HPDE6-E6E7 (cell line): ENCODE data around the gene MAN1C1.

ENCODE experiments used
- DNase-seq: peaks from one replicate; pipeline ENCODE4 v3.0.0; 2011; ENCODE audit warnings: missing footprints; ENCODE audit errors: extremely low spot score

The MAN1C1 gene

DNA sequence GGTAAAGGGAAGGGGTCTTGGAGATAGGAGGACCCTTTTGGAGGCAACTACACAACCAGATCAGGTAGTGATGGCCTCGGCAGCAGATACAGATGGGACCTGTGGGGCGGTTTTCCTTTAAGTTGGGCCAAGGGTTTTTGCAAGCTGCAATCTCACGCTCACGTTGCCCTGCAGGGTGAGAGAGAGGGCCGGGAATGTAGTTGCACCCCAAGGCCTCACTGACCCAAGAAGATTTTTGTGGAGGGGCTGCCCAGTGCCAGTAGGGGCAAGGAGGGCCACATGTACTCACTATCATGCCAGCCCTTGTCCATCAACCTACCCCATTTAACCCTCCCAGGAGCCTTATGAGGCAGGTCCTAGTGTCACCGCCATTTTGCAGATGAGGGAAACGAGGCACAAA lies 125.7 kb downstream of the MAN1C1 start:
- DNase-seq, result no peak

DNA sequence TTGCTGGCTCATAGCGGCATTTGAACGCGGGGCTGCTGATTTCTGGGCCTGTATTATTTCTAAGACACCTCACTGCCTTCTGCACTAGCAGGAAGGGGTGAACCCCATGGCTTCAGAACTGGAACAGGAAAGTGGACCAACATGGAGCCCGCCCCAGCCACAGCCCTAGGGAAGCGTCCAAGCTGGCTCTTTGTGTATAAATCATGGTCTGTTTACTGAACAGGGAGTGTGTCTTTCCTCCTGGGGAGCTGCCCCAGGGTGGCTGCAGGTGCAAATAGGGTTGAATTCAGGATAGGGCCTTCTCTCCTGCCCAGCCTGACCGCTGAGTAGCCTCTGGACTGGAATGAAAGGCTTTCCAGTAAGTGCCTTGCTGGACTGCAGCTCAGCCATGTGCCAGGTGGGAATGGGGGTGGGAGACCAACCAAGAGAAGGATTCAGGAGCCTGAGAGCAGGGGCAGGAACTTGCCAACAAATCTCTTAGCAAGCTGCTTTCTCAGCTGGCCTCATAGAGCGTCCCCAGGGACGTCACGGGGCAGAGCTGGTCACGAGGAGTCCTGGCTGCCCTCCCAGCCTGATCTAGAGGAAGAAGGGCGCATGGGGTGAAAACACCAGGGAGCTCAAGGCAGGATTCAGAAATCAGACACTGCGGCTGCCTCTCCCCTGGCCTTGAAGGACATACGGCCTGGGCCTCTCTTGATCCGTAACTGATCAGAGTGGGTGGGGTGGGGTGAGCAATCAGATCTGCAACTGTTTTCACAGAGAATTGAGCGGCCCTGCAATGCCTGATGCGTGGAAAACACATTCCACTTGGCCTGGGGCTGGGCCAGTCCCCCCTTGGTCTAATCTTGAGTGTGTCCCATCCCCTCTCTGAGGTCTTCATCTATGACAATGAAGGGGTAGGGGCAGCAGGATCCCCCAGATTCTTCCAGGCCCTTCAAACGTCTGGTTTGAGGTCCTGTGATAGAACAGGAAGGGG lies 126.9 kb downstream of the MAN1C1 start:
- DNase-seq, result no peak

- DNase-seq, result peak; percentile 70
Measured at GRCh38 chr1:25744140-25744581, 127.6 kb downstream of the MAN1C1 start.

DNA sequence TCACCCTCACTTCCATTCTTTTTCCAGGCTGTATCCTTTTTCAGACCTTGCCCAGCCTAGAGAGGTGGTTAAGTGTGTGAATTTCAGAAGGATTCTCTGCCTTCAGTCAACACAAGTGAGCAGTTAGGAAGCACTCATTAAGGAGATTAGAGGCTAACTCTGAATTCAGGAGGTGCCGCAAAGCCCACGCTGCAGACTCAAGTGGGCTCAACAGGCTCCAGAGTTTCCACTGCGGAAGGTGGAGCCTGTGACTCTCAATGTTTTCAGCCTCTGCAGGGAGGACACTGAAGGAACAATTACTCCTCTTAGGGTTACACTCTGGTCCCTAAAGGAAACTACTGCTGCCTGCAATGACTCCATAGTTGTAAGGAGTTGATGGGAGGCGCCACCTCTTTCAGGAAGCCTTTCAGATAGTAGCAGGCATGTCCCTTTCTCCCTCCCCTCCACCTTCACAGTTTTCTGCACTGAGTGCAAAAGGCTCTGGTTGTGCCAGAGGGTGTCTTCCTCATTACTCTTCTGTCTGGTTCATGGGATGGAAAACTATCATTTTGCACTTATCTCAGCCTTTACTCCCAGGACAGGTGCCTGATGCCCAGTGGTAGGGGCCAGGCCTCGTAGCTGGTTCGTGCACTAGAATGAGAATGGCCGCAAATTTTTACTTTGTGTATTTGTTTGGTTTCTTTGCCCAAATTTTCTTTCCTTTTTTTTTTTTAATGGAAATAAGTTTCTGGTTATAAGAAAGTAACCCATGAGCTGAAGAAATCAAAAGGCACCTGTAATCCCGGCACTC lies 128.2 kb downstream of the MAN1C1 start:
- DNase-seq, result no peak

DNA sequence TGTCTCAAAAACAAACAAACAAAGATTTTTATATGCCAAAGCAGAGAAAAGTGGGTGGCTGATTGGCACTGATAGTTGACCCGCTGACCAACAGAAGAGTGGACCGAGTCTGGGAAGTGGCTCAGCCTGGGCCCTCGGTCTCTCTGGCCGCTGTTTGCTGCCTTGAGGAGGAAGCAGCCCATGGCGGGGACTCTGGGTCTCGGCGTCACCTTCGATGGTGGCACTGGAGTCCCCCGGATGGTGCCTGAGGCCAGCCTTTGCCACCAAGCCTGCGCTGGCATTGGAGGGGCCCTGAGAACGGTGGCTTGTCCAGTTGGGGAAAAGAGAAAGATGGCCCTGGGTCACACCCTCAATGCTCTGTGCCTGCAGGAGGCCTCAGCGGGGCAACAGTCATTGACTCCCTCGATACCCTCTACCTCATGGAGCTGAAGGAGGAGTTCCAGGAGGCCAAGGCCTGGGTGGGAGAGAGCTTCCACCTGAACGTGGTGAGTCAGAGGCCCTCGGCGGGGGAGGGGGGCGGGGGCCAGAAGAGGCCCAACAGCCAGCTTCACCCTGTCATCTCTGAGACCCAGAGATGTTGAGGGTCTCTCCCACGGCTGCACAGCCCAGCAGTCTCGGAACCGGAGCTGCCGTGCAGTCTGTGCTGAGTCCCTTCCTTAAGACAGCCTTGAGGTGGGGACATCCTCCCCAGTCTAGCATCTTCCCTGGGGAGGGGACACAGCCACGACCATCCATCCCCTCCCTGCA lies 129.9 kb downstream of the MAN1C1 start:
- no peak for DNase-seq

DNA sequence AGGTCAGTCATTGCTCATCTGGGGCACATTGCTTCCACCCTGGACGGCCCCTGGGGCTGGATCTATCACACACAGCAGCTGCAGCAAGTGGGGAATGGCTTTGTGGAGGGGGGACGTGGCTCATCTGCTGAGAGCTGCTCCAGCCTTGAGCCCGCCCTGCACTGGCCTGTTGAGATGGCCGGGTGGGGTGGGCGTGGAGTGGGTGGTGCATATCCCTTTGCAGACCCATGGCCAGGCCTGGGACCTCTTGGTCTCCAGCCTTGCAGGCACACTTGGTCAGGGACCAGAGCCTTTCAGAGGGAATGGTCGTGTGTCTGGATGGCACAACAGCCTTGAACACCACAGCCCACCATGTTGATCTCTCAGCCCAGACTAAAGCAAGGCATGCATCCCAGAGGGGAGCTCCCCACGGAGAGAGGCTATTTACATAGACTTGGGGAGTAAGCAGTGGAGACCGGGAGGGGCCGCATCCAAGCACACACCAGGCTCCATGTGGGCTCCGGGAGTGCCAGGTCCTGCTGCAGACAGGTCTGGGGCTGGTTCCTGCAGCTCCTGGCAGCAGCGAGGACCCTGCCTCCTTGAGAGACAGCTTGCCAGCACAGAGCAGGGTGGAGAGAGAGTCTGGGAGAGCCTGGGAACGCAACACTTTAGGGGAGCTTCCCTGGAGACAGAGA lies 130.6 kb downstream of the MAN1C1 start:
- no peak for DNase-seq

GRCh38 chr1:25748531-25749205 lies 132.1 kb downstream of the MAN1C1 start:
- DNase-seq, result peak; percentile 25

GRCh38 chr1:25750923-25751605 lies 134.5 kb downstream of the MAN1C1 start:
- no peak for DNase-seq

GRCh38 chr1:25754470-25755181 lies 138.0 kb downstream of the MAN1C1 start:
- no peak for DNase-seq

DNA sequence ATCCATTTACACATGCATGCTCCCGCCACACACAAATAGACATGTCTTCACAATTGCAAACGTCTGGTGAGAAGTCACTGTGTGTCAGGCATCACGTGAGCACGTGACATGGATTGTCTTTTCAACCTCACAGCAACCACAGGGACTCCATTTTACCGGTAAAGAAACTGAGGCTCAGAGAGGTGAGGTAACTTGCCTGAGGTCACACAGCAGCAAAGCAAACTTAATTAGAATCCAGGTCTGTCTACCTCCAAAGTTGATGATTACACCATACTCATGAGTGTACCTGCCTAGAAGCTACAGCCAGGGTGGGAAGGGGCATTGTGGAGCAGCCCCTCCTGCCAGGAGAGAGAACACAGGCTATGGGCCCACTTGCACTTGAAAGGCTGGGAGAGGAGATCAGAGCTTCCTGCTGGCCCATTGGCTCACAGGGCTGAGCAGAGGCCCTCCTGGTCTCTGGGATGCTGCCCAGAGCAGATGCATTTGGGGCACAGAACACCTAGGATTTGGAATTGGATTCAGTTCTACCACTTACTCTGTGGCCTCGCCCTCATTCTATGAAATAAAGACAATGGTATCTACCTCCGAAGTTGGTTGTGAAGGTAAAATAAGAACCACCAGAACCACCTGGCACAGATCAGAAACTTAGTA lies 139.0 kb downstream of the MAN1C1 start:
- no peak for DNase-seq

DNA sequence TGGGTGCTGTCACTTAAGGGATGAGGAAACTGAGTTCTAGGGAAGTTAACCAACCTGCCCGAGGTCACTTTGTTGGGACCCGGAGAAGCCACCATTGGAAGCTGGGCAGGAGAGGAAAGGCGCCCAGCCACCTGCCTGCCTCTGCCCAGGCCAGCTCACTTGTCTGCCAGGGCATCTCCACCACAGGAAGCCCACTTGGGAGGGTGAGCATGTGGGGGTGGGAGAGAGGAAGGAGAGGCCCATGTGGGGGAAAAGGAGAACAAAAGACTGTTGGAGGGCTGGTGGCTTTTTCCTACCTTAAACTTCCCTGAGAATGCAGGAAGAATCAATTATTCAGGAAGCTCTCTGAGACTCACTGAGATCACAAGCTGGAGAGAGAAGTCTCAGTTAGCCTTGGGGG lies 139.6 kb downstream of the MAN1C1 start:
- DNase-seq, result no peak

DNA sequence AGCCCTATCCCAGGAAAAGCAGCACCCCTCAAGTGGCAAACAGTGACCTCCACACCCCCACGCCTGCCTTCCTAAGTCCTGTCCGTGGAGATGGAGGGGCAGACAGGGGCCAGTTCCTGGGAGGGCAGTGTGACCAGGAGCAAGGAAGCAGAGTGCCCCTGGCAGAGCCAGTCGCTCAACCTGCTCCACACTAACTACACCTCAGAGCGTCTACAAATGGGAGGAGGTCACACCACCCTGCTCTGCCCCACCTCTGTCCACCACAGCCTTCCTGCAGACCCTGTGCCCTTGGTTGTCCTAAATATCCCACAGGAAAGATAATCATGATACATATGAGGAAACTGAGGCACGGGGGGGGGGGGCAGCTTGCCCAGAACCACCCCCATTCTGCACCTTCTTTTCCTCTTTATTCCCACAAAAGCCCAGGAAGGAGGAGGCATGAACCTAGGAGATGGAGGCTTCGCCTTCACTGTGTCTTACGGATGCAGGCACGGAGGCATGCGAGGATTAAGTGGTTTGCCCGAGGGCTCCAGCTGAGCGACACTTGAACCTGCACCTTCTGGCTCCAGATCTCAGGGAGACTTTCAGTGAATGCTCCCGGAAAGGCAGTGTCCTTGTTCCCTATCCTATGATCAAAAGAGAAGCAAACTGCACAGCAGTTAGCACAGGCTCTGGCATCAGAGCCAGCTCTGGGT lies 140.7 kb downstream of the MAN1C1 start:
- no peak for DNase-seq

- DNase-seq, result no peak
Measured at GRCh38 chr1:25757846-25758185, 141.2 kb downstream of the MAN1C1 start.

DNA sequence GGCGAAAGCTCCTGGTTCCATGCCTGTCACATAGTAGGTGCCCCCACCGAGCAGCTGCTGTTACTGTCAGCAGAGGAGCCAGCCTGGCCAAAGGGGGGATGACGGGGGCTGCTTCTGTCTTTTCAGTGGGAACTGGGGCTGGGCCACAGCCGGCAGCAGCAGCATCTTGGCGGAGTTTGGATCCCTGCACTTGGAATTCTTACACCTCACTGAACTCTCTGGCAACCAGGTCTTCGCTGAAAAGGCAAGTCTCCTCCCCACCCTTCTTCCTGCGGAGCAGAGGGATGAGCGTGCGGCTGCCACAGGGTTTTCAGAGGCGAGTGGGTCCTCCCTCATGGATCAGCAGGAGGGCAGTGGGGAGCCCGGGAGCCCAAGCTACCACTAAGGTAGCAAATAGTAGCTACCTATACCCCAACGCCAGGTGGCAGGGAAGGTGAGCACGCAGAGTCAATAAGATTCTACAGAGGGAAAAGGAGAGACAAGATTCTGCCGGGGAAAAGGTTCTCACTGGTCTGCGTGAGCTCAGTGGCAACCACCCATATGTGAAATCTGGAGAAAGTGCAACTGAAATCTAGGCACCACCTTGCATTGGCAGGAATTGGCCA lies 142.0 kb downstream of the MAN1C1 start:
- DNase-seq, result no peak

- no peak for DNase-seq
Measured at GRCh38 chr1:25760122-25760719, 143.6 kb downstream of the MAN1C1 start.

- no peak for DNase-seq
Measured at GRCh38 chr1:25760871-25761270, 144.3 kb downstream of the MAN1C1 start.

DNA sequence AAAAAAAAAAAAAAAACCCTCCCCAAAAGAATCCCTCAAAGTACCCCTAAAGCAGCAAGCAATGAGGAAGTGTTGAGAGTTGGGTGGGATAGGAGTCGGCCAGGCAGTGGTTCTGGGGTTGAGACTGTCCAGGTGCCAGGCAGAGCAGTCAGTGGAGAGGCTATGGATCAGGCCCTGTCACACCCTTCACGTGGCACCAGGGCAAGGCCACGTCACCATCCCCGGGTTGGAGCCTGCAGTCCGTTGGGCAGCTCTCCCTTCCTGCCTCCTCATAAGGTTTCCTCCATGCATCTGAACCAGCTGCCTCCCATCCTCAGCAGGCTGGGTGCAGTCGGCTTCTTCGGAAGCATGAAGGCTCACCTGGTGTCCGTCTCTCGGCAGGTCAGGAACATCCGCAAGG lies 146.9 kb downstream of the MAN1C1 start:
- DNase-seq, result no peak
